ENCODE data around the gene FAU. TPM values are rescaled to one million over a fixed set of nuclear protein-coding genes. Genes with fewer than 3 reads are reported as not detected.
A peak's percentile ranks its signal among the peaks of the same experiment; 100 is the strongest.

Gene FAU
- total RNA-seq, 3 donors from 2014 or later (not counting 1 experiment from before 2014, with no cell fraction given) = 724 to 977 (median 968) TPM

- DNase-seq (no peak), ATAC-seq (no peak)
- Histone ChIP-seq H3K4me1 (ENCODE audit: control insufficient read depth, insufficient read depth, low read length) (peaks cover 2% of the 10 kb centered on the region), H3K27ac (ENCODE audit: low read length) (no peak overlapping the region), H3K9me3 (ENCODE audit: control insufficient read depth, insufficient read depth, low read length) (no peaks in the 10 kb centered on the region), H3K27me3 (ENCODE audit: control insufficient read depth, insufficient read depth, low read length) (no peaks in the 10 kb centered on the region), H3K4me3 (ENCODE audit: low read length) (no peak overlapping the region), H3K36me3 (ENCODE audit: control insufficient read depth, insufficient read depth, low read length) (peaks cover 21% of the 10 kb centered on the region)
- intact Hi-C loops (cut with micrococcal nuclease) = no loop called here
- Mint-ChIP-seq H3K27ac (no peak overlapping the region), H3K4me1 (peaks cover 0 to 27% of the 10 kb centered on the region in 2 donors), H3K36me3 (no peaks in the 10 kb centered on the region), H3K4me3 (no peak overlapping the region), H3K9me3 (no peaks in the 10 kb centered on the region), H3K27me3 (ENCODE audit: low read depth in 2 of 2) (no peaks in the 10 kb centered on the region)
- 96% methylated on average over 8 of the region's 8 CpGs for WGBS (ENCODE audit: insufficient coverage)
- no peak for TF ChIP-seq CTCF (IDR thresholded peaks at IDR 0.05)
Measured at GRCh38 chr11:65102142-65103095, 19.5 kb downstream of the FAU start.

GRCh38 chr11:65100674-65101350 lies 21.1 kb downstream of the FAU start:
- no peak overlapping the region for H3K4me3 Mint-ChIP-seq
- Histone ChIP-seq H3K9me3 (ENCODE audit: control insufficient read depth, insufficient read depth, low read length) (no peaks in the 10 kb centered on the region), H3K4me1 (ENCODE audit: control insufficient read depth, insufficient read depth, low read length) (peaks cover 14% of the 10 kb centered on the region), H3K36me3 (ENCODE audit: control insufficient read depth, insufficient read depth, low read length) (peaks cover 21% of the 10 kb centered on the region), H3K27me3 (ENCODE audit: control insufficient read depth, insufficient read depth, low read length) (no peaks in the 10 kb centered on the region), H3K27ac (ENCODE audit: low read length) (no peak overlapping the region), H3K4me3 (ENCODE audit: low read length) (no peak overlapping the region)
- intact Hi-C loops (cut with micrococcal nuclease) = no loop called here
- no peak for TF ChIP-seq CTCF (IDR thresholded peaks at IDR 0.05)
- WGBS (ENCODE audit: insufficient coverage) = 98% methylated on average over 4 of the region's 6 CpGs
- no peaks in the 10 kb centered on the region for H3K27me3 Mint-ChIP-seq (ENCODE audit: low read depth in 2 of 2)
- DNase-seq (no peak), ATAC-seq (no peak)
- no peak overlapping the region for H3K27ac Mint-ChIP-seq
- H3K9me3 Mint-ChIP-seq = no peaks in the 10 kb centered on the region
- no peaks in the 10 kb centered on the region for H3K36me3 Mint-ChIP-seq
- H3K4me1 Mint-ChIP-seq = peaks cover 0 to 17% of the 10 kb centered on the region in 2 donors

GRCh38 chr11:65096926-65097325 lies 25.0 kb downstream of the FAU start:
- intact Hi-C loops (cut with micrococcal nuclease) = loop anchor here (1.0 to 2.0 kb wide), 3 partner anchors 13 to 20 kb away; partner anchors contain the start of genes CDCA5, TM7SF2, ZFPL1 and ZNHIT2
- no peak for TF ChIP-seq CTCF (IDR thresholded peaks at IDR 0.05)
- Histone ChIP-seq H3K27me3 (ENCODE audit: control insufficient read depth, insufficient read depth, low read length) (no peaks in the 10 kb centered on the region), H3K9me3 (ENCODE audit: control insufficient read depth, insufficient read depth, low read length) (no peaks in the 10 kb centered on the region), H3K36me3 (ENCODE audit: control insufficient read depth, insufficient read depth, low read length) (peaks cover 12% of the 10 kb centered on the region), H3K4me1 (ENCODE audit: control insufficient read depth, insufficient read depth, low read length) (peaks cover 19% of the 10 kb centered on the region), H3K27ac (ENCODE audit: low read length) (peak overlapping the region; percentile 76), H3K4me3 (ENCODE audit: low read length) (peak overlapping the region; percentile 85)
- ATAC-seq = no peak
- Mint-ChIP-seq H3K36me3 (no peaks in the 10 kb centered on the region), H3K27me3 (ENCODE audit: low read depth in 2 of 2) (no peaks in the 10 kb centered on the region), H3K9me3 (no peaks in the 10 kb centered on the region), H3K4me3 (peak overlapping the region; percentile 40), H3K4me1 (peaks cover 0 to 14% of the 10 kb centered on the region in 2 donors), H3K27ac (peak overlapping the region; percentile 83 to 92)
- no peak for DNase-seq
- WGBS (ENCODE audit: insufficient coverage) = 59% methylated on average over 7 of the region's 8 CpGs
